Measurements from ENCODE around the gene CCT7. TPM values are rescaled to one million over a fixed set of nuclear protein-coding genes. Genes with fewer than 3 reads are reported as not detected.
A peak's percentile ranks its signal among the peaks of the same experiment; 100 is the strongest.

Gene CCT7
- total RNA-seq, 1 donor from 2014 or later: 190 TPM

DNA sequence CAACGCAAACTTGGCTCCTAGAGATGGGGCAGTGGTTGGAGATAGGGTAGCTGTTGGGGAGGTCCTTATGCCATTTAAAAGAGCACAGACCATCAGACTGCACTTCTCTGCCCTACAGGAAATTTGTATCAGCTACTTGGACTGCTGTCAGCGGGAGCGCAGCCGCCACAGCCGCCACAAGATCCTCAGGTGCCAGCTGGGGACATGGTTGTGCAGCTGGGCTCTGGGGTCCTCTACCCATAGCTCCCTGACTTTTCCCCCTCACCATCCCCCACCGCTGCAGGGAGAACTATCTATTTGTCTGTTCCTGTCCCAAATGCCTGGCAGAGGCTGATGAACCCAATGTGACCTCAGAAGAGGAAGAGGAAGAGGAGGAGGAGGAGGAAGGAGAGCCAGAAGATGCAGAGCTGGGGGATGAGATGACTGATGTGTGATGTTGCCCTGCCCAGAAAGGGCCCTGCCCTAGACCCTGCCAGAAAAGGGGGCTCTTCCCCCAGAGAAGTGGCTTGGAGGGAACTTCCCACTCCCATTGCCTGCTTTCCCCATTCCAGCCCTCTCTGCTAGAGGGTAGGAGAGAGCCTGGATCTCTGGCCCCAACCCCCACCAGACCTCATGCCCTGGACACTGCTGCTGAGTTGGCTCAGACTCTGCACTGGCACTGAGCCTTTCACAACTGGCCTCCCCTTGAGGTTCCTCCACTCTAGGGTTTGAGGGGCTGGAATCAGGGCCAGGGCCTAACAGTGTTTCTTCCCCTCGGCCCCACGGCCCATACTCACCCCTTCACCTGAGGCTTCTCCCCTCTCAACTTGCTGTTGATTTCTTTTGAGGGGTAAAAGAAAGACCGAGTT lies 8.4 kb upstream of the CCT7 start:
- no peak for DNase-seq (ENCODE audit: low spot score)

DNA sequence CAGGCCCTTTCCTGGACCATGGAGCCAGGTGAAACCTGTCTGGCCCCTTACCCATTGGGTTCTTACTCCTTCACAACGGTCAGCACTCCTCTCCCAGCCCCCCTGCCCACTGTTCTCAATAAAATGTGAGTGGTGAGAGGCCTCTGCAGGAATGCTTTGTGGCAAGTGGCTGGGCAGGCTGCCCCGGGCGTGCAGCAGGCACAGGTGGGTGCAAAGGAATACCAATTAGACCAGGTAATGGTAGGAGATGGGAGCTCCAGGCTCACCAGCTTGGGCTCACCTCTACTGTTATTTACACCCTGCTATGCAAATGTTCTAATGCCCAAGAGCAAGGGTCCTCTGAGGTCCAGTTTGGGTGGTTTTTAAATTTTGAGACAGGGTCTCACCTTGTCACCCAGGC lies 7.0 kb upstream of the CCT7 start:
- no peak for DNase-seq (ENCODE audit: low spot score)

DNA sequence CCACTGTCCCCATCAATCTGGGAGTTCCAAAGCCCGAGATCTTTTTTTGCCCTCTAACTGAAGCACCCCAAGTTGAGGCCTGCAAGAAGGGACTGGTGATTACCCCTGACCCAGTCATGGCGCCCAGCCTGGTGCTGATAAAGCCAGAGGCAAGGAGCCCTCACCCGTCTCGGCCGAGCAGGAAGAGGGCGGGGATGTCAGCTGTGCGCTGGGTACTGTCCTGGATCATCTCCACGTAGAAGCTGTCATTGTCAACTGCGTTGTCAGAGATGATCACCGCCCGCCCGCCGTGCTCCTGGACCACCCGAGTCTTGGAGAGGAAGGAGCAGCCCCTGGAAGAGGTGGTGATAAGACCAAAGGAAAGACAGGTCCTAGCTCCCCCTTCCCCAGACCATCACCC lies 5.5 kb upstream of the CCT7 start:
- no peak for DNase-seq (ENCODE audit: low spot score)

DNA sequence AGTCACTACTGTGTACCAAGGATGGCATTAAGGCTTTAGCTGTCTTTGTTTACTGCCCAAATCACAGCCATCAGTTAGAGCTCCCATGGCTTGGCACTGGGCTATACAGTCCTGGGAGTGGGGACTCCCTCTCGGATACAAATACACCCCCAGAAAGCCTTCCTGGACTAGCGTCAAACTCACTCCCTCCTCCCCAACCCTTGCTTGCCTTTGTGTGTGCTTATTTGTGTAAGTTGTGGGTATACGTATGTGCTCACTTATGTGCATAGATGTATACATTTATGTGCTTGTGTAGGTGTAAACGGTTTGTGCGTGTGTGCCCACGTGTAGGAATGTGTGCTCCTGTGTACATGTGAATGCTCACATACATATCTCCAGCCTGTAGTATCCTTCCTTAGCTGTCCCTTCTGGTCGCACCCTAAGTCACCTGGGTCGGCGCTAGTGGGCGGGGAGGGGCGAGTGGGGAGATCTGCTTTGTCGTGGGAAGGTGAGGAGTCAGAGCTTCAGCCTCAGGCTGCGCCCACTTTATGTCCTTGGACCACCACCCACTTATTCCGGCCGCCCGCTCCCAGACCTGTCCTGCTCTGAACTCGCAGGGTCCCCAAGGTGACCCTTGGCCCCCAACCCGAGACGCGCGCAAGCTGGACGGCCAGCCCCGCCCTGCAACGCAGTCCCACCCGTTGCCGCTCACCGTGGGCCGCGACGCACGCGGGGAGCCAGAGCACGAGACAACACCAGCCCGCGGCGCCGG lies 1.5 kb upstream of the CCT7 start:
- no peak for DNase-seq (ENCODE audit: low spot score)

DNA sequence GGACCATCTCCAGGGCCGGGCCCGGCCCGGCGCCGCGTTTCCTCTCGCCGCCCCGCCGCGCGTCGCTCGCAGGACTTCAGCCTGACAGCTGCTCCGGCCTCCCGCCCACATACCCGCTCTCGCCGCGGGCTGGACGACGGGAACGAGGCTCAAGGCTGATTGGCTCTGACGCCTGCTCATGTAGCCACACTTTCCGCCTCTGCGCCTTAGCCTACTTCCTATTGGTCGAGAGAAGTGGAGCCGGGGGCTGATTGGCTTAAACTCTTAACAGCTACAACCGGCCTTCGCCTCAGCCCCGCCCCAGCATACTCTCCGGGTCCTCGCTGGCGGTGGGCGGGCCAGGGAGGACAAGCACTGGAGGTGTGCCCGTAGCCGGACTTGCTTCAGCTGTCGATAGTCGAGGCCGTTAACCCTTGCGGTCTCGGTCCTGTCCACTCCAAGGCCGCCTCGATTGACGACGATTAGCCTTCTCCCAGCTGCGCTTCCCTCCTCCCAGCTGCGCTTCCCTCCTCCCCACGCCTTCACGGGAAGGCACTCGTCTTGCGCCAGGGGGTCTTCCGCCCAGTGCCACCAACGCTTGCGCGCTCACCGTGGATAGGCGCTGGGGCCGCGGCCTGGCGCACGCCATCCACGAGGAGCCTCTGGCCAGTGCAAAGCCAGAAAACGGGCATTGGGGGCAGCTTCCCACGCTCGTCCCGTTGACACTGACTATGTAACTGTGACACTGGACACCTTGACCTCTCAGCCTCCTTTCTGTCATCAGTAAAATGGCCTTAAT lies 765 bp upstream of the CCT7 start, which contains the start of gene PRADC1:
TSS of gene PRADC1 (minus strand) at position 86 of the 778 bp plus-strand sequence. CDS start at position 7, 79 bp downstream.
- peak; percentile 99 for DNase-seq (ENCODE audit: low spot score)

DNA sequence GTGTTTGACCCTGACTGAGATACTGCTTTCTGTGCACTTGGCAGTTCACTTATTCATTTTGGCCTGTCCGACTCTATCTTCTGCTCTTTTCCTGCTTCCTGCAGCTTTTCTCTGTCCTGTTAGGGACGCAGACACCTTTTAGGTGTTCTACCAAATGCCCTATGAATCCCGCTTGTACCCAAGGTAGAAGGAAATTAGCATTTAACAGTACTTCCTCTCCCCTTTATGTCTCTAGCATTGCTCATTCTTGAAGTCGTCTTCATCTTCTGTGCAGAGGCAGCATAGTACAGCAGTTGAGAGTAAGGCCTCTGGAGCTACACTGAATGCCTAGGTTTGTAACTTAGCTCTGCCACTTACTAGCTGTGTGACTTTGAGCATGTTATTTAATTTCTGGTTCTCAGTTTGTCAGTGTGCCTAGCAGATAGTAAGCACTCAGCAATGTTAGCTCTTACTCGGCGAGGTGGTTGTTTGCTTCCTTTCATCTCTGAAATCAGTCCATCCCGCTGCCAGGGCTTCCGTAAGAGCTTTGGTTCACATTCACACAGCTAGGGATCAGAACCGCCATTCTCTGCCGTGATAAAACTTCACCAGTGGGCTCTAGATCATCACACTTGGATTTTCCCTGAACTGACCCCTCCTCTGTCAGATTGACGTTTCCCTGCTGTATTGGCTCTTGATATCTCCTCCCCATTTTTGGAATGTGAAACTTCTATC lies 1.4 kb downstream of the CCT7 start:
- no peak for DNase-seq (ENCODE audit: low spot score)

DNA sequence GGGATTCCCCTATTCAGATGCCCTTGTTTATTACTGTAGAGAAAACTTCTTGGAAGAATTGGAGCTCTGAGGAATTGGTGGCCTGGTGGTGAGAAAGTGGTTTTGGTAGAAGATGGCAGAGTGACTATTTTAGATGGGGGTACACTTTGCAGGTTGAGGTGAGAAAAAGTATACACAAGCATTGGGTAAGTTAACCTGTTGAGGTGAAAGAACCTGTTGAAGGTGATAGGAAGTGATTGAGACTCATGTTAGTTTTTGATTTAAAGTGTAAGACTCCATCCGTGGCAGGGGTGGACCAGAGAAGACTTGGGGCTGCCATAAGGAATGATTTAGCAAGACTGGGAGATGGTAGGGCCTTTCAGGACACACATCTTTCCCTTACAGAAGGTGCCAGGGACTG lies 3.1 kb downstream of the CCT7 start:
- DNase-seq (ENCODE audit: low spot score): no peak

DNA sequence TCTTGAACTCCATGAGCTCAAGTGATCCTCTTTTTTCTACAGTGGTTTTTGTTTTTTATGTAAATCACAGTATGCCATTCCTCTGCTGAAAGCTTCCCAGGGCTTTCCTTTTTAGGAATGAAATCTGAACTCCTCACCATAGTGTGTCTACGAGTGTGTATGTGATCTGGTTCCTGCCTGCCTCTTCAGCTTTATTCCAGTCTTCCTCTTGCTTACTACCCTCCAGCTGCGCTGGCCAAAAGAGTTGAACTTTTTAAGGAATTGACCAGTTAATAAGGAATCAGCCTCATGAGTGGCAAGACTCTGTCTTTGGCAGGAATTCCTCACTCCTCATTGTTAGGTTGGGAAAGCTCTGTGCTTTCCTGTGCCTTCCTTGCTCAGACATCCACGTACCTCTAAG lies 4.0 kb downstream of the CCT7 start:
- no peak for DNase-seq (ENCODE audit: low spot score)

DNA sequence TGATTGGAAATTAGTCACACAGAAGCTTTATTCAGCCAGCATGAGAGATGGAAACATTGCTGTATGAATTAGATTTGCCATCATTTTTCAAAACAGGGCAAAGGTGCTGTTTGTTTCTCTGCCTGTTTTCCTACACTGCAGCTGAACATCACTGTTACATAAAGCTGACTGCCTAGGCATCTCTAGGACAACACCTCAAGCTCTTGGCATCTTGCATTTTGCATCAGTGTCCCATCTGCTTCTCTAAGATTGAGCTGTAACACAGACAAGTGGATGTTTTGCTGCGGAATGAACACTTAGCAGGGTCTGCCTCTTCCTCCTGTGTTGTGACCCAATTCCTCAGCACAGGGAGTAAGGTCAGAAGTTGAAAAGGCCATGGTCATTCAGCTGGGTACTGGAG lies 4.9 kb downstream of the CCT7 start:
- DNase-seq (ENCODE audit: low spot score): no peak

DNA sequence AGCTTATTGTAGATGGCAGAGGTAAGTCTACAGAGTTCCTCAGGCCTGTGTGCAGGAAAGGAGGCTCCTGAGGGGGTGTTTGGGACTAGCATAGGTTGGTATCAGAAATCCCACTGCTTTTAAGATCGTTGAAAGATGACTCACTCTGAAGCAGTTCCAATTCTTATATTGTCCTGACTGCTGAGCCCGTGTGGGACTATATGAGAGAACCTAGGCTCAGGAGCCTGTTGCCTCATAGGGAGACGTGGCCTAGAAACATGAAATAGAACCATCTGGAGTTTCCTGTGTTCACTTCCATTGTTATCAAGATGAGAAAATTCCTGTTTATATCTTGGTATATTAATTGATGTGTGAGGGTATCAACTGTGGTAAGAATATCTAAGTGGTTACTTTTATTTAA lies 5.7 kb downstream of the CCT7 start:
- no peak for DNase-seq (ENCODE audit: low spot score)

DNA sequence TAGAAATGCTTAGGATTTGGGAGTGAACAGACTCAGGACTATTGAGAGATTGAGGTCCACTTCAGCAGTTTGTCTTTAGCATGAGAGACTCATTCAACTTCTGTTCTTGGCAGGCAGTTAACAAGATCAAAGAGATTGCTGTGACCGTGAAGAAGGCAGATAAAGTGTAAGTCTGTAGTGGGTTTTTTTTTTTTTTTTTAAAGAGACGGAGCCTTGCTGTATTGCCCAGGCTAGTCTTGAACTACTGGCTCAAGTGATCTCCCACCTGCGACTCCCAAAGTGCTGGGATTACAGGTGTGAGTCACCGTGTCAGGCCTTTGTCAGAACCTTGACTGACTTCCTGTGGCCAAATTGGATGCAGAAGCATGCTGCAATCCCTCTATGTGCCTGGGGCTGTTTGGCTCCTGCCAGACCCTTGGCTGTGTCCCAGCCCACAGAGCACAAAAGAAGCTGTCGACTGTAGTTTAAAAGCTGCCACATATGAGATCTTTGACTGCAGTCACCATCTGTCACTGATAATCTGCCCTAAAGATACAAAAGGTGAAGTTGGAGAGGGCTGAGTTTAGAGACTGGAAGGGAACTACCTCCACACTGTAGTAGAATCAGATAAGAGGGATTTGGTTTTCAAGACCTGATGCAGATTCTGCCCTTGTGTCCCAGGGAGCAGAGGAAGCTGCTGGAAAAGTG lies 9.9 kb downstream of the CCT7 start:
- DNase-seq (ENCODE audit: low spot score): no peak

DNA sequence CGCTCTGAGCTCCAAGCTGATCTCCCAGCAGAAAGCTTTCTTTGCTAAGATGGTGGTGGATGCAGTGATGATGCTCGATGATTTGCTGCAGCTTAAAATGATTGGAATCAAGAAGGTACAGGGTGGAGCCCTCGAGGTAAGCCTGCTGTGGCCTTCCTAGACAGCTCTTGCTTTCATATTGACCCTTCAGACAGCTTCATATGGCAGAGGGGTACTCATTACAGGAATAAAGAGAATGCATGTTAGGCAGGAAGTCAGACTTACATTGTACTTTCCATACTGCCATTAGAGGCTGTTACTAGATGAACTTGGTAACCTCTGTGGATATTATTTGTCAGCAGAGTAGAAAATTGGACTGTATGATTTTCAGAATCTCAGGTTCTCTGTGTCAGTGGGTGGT lies 10.5 kb downstream of the CCT7 start:
- DNase-seq (ENCODE audit: low spot score): no peak

DNA sequence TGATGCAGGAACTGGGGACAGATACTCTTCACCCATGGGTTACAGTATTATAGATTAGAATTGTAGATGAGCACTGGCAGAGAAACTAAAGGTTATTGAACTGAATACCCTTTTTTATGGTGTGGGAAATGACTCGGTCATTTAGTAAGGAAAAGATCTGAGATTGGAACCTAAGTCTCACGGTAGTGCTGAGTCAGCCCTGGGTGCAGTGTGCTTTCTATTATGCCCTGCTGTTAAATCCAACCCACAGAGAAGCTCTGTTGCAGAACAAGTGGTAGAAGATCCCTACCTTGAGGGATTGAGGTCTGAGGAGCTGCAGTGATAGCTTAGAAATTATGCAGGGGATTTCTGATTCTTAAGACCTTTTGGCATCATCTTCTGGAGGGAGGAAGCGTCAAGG lies 12.7 kb downstream of the CCT7 start:
- no peak for DNase-seq (ENCODE audit: low spot score)

DNA sequence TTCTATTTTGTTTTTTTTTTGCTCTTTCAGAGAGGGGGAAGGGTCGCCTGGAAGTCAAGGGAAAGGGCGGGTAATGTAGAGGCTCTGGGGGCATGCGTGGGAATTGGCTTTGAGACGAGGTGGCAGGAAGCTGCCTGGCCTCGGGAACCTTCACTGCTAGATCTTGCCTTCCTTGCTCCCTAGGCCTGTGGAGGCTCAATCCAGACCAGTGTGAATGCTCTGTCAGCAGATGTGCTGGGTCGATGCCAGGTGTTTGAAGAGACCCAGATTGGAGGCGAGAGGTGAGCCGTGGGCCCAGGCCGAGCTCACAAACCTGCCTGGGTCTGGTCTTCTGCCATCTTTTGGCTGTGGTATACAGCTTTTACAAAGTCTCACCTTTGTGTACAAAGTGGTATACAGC lies 15.5 kb downstream of the CCT7 start:
- no peak for DNase-seq (ENCODE audit: low spot score)

DNA sequence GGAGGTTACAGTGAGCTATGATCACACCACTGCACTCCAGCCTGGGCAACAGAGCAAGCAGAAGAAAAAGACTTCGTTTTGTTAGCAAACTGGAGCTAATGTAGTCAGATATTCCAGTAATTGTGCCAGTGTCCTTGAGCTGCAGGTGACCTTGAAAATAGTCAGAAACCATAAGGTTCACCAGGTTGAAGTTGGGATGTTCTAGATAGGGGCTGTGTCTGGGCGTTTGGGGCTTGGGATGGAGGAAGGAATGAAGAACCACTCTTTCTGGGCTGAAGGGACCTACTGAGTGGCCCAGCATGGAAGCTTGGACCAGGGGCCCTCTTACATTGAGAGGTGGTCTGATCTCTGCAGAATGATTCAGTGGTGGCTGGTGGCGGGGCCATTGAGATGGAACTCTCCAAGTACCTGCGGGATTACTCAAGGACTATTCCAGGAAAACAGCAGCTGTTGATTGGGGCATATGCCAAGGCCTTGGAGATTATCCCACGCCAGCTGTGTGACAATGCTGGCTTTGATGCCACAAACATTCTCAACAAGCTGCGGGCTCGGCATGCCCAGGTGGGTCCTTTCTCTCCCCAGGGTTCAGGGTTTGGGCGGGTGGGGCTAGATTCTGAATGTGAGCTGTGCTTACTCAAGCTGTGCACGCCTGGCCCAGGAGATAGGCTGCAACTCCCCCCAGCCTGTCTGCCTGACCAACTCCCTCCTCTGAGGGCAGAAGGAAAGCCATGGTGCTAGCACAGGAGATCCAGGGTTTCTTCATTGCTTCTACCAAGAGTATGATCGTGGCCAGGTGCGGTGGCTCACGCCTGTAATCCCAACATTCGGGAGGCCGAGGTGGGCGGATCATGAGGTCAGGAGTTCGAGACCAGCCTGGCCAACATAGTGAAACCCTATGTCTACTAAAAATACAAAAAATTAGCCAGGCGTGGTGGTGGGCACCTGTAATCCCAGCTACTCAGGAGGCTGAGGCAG lies 17.1 kb downstream of the CCT7 start:
- DNase-seq (ENCODE audit: low spot score): peak; percentile 12

DNA sequence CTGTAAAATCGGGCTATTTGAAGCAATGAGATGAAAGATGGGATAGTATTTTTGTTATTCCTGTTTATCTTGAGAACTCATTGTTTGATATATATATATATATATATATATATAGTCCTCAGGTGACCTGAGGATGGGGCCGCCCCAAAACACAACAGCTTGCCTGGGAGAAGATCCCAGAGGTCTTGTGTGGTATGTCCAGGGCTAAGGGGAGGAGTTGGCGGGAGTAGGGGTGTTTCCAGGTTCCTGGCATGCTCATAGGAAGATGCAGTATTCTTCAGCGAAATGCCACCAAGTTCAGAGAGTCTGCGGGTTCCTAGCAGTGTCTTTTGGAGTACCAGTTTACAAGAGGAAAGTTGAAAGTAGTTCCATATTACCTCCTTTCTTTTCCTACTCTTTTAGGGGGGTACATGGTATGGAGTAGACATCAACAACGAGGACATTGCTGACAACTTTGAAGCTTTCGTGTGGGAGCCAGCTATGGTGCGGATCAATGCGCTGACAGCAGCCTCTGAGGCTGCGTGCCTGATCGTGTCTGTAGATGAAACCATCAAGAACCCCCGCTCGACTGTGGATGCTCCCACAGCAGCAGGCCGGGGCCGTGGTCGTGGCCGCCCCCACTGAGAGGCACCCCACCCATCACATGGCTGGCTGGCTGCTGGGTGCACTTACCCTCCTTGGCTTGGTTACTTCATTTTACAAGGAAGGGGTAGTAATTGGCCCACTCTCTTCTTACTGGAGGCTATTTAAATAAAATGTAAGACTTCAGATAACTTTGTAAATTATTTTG lies 18.3 kb downstream of the CCT7 start:
- DNase-seq (ENCODE audit: low spot score): peak; percentile 72

DNA sequence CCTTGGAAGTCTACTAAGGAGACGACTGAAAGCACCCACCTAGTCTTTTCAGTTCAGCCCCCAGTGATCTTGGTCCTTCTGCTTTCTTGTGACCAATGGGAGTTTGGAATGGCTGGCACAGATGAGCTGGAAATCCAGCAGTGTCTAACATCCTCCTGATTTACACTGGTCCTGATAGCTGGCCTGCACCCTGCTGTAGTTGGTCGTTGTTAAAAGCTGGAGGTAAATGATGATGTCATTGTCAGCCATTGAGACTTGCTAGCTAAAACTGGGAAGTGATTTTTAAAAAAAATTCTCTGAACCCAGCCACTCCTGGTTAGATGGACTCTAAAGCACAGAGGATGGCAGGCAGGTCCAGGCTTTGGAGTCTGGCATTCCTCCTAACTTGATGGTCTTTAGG lies 19.3 kb downstream of the CCT7 start:
- no peak for DNase-seq (ENCODE audit: low spot score)

DNA sequence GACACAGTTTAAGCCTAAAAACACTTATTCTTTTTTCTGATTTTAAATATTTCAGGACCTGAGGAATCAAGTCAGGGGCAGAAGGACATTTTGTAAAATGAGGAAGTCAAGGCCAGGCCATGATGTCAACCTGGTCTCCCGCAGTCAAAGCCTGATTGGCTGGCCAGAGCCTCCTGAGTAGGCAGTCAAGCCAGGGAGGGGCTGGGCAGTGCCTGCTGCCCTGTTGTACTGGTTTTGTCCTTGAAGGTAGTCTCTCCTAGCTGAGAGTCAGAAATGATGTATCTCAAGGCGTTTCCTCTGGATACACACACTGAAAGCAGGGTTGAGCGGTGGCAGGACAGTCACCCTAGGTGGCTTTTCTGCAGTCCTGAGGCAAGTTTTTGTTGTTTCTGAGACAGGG lies 19.8 kb downstream of the CCT7 start:
- DNase-seq (ENCODE audit: low spot score): peak; percentile 57

Measured in mesenteric fat pad (tissue), 1 donor.